PC-3 (cell line): ENCODE data around the gene RNF169. TPM values are rescaled to one million over a fixed set of nuclear protein-coding genes. Genes with fewer than 3 reads are reported as not detected.

Experiments
- ATAC-seq: fragments of 200-7000 bp; cut with Tn5 transposase; 2 replicates; pipeline ENCODE4 v1.9.1; 2020; ENCODE audit warnings: mild to moderate bottlenecking, moderate library complexity
- BruUV-seq: library from RNA; stranded (reverse); fragments of 400-500 nt; replicated peaks from 2 replicates; lab custom pipeline; 2021; lab: Mats Ljungman, UMichigan
- CTCF ChIA-PET: fragments of 300-600 bp; sonication (Branson Sonifier 250); formaldehyde crosslinking; loops from one replicate; lab custom pipeline; 2022; ENCODE audit warnings: antibody characterized with exemption; lab: Charles Lee
- POLR2A ChIA-PET: fragments of 300-600 bp; sonication (Branson Sonifier 250); formaldehyde crosslinking; loops from one replicate; lab custom pipeline; 2022; ENCODE audit warnings: antibody characterized with exemption; ENCODE audit not compliant: unreplicated experiment; lab: Charles Lee
- DNase-seq: peaks from one replicate; pipeline ENCODE4 v3.0.0-alpha.2; 2015
- H2AFZ ChIP-seq: fragments of 300-600 bp; sonication (generic); 2 replicates; pipeline ENCODE4 v1.6.0; 2016; ENCODE audit warnings: antibody characterized with exemption, low read length
- H3F3A ChIP-seq: fragments of 300-600 bp; sonication (generic); one replicate; pipeline ENCODE4 v1.6.0; 2017; ENCODE audit warnings: antibody characterized with exemption, low read length, control low read depth, mild to moderate bottlenecking; ENCODE audit not compliant: unreplicated experiment
- H3K27ac ChIP-seq: fragments of 300-600 bp; sonication (generic); 2 replicates; pipeline ENCODE4 v1.5.1; 2016; ENCODE audit warnings: mild to moderate bottlenecking, low read length
- H3K27me3 ChIP-seq: fragments of 300-600 bp; sonication (generic); 2 replicates; pipeline ENCODE4 v1.6.1; 2016; ENCODE audit warnings: low read length, mixed read lengths
- H3K36me3 ChIP-seq: fragments of 300-600 bp; sonication (generic); 2 replicates; pipeline ENCODE4 v1.6.1; 2016; ENCODE audit warnings: low read depth, mixed run types, low read length, mixed read lengths
- H3K4me1 ChIP-seq: fragments of 300-600 bp; sonication (generic); 2 replicates; pipeline ENCODE4 v1.5.1; 2016; ENCODE audit warnings: low read length; ENCODE audit not compliant: insufficient read depth
- H3K4me2 ChIP-seq: fragments of 300-600 bp; sonication (generic); 2 replicates; pipeline ENCODE4 v1.6.0; 2016; ENCODE audit warnings: low read length
- H3K4me3 ChIP-seq: fragments of 300-600 bp; sonication (generic); 2 replicates; pipeline ENCODE4 v1.5.1; 2016; ENCODE audit warnings: mild to moderate bottlenecking, low read length, mixed read lengths
- H3K79me2 ChIP-seq: fragments of 300-600 bp; sonication (generic); 2 replicates; pipeline ENCODE4 v1.6.1; 2017; ENCODE audit warnings: low read length, mixed read lengths
- H3K9ac ChIP-seq: fragments of 300-600 bp; sonication (generic); 2 replicates; pipeline ENCODE4 v1.6.0; 2016; ENCODE audit warnings: mild to moderate bottlenecking, low read length
- H3K9me2 ChIP-seq: fragments of 300-600 bp; sonication (generic); replicated peaks from 2 replicates; pipeline ENCODE4 v1.6.1; 2016; ENCODE audit warnings: mixed run types, low read length, mixed read lengths
- H3K9me3 ChIP-seq: fragments of 300-600 bp; sonication (generic); 2 replicates; pipeline ENCODE4 v1.6.1; 2016; ENCODE audit warnings: low read length, mixed read lengths
- H4K20me1 ChIP-seq: fragments of 300-600 bp; sonication (generic); 2 replicates; pipeline ENCODE4 v1.6.1; 2016; ENCODE audit warnings: low read length, mixed read lengths
- EZH2 ChIP-seq: fragments of 300-600 bp; sonication (generic); IDR thresholded peaks from one replicate; pipeline ENCODE4 v1.6.1; 2017; ENCODE audit warnings: antibody characterized with exemption, mild to moderate bottlenecking, low read length; ENCODE audit not compliant: unreplicated experiment
- EZH2phosphoT487 ChIP-seq: fragments of 300-600 bp; sonication (generic); IDR thresholded peaks from 2 replicates; pipeline ENCODE4 v1.6.1; 2018; ENCODE audit warnings: mild to moderate bottlenecking, antibody characterized with exemption, low read length, borderline replicate concordance
- intact Hi-C: fragments of 100-400 bp; cut with micrococcal nuclease; formaldehyde crosslinking; loops from 2 replicates; pipeline ENCODE4 v1.9.0; 2023
- total RNA-seq: library from RNA; depleted of rRNA; stranded (reverse); fragments of >200 nt; gene quantifications from 2 replicates; pipeline ENCODE4 v1.2.3, GENCODE V29; 2014
- TF ChIP-seq, protein P1 (sequence below): fragments of 300-600 bp; sonication (generic); conservative IDR thresholded peaks from 2 replicates; pipeline ENCODE4 v1.5.1; 2017; ENCODE audit warnings: antibody characterized with exemption, low read depth, mild to moderate bottlenecking, low read length

The RNF169 gene
- total RNA-seq, 1 experiment from 2014 or later: 20.4 TPM

DNA sequence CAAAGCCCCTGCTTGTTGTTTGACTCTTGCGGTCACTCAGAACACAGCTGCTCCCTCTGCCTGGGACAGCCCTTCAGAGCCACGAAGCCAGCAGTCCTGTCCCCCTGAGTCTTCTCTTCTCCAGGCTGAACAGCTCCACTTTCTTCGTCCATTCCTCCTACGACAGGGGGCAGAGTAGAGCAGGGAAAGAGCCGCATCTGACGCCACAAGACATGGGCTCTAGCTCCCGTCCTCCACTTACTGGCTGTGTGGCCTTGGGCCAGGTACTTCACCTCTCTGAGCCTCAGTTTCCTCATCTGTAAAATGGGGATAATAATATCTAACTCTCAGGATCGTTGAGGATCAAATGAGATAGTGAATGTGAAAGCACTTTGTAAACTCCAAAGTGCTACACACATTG is 47.3 kb upstream of the RNF169 start:
- DNase-seq (peak; percentile 38), ATAC-seq (peak; percentile 21; the same call in 1 of the 2 replicates)
- Histone ChIP-seq H3K4me2 (no peak overlapping the region), H3K36me3 (no peaks in the 10 kb centered on the region), H3K9me3 (no peaks in the 10 kb centered on the region), H3K27ac (no peak overlapping the region), H3K9ac (no peak overlapping the region), H3K27me3 (no peaks in the 10 kb centered on the region), H3K9me2 (no peaks in the 10 kb centered on the region), H3K4me1 (no peaks in the 10 kb centered on the region), H3F3A (no peaks in the 10 kb centered on the region), H4K20me1 (no peaks in the 10 kb centered on the region), H2AFZ (no peak overlapping the region), H3K79me2 (no peaks in the 10 kb centered on the region), H3K4me3 (no peak overlapping the region)
- no TSS peak for BruUV-seq
- POLR2A ChIA-PET: interaction anchor here (0.6 kb wide), 1 partner anchor 89 kb away, joined by 5 read pairs; no protein-coding TSS in a partner anchor
- CTCF ChIA-PET: interaction anchor here (0.9 to 2.5 kb wide), 3 partner anchors 25 to 174 kb away, joined by 3 to 28 read pairs (median 5); no protein-coding TSS in a partner anchor
- intact Hi-C loops: no loop called here
- TF ChIP-seq, protein P1, sequence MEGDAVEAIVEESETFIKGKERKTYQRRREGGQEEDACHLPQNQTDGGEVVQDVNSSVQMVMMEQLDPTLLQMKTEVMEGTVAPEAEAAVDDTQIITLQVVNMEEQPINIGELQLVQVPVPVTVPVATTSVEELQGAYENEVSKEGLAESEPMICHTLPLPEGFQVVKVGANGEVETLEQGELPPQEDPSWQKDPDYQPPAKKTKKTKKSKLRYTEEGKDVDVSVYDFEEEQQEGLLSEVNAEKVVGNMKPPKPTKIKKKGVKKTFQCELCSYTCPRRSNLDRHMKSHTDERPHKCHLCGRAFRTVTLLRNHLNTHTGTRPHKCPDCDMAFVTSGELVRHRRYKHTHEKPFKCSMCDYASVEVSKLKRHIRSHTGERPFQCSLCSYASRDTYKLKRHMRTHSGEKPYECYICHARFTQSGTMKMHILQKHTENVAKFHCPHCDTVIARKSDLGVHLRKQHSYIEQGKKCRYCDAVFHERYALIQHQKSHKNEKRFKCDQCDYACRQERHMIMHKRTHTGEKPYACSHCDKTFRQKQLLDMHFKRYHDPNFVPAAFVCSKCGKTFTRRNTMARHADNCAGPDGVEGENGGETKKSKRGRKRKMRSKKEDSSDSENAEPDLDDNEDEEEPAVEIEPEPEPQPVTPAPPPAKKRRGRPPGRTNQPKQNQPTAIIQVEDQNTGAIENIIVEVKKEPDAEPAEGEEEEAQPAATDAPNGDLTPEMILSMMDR: peak; percentile 51
- TF ChIP-seq EZH2 (no peak), EZH2phosphoT487 (no peak)

DNA sequence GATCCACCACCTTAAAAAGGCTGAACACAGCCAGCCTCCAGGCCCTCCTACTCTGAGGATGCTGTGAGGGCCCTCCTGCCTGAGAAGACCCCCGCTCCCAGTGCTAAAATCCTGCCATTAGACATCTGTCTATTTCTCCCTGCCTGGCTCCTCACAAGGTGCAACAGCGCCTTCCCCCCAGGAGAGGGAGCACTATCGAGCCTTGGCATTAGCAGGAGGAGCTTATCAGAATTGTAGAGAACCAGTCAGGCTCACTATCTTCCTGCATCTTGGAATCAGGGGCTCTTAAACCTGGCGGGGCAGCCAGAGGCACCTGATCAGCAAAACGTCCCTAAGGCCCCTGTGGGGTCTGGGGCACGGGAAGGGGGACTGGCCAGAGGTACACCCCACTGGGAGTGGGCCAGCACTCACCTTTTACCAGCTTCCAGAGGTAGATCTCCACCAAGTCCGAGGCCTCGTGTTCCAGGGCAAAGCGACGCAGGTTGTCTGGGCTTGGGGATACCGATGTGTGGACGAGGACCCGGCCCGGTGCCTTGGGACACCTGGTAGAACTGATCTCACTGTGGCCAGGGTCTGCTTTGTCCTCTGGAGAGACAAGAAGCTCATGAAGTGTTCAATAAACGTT is 46.2 kb upstream of the RNF169 start:
- no peaks in the 10 kb centered on the region for H3K9me2 ChIP-seq
- DNase-seq (peak; percentile 84), ATAC-seq (peak; percentile 85)
- H3K36me3 ChIP-seq: no peaks in the 10 kb centered on the region
- TF ChIP-seq, protein P1: peak; percentile 97
- no peak for TF ChIP-seq EZH2phosphoT487
- H3K4me1 ChIP-seq: no peaks in the 10 kb centered on the region
- no peak overlapping the region for H2AFZ ChIP-seq
- no peaks in the 10 kb centered on the region for H3K79me2 ChIP-seq
- ChIA-PET CTCF (interaction anchor here (0.5 to 2.5 kb wide), 14 partner anchors 8 to 147 kb away, joined by 3 to 28 read pairs (median 4); no protein-coding TSS in a partner anchor), POLR2A (interaction anchor here (0.6 kb wide), 1 partner anchor 37 kb away, joined by 3 read pairs; no protein-coding TSS in a partner anchor)
- H3F3A ChIP-seq: no peaks in the 10 kb centered on the region
- intact Hi-C loops: loop anchor here (1.0 kb wide), 1 partner anchor 24 kb away; no protein-coding TSS in a partner anchor
- BruUV-seq: no TSS peak
- no peaks in the 10 kb centered on the region for H4K20me1 ChIP-seq
- no peaks in the 10 kb centered on the region for H3K27me3 ChIP-seq
- H3K9me3 ChIP-seq: no peaks in the 10 kb centered on the region
- H3K4me2 ChIP-seq: no peak overlapping the region
- no peak overlapping the region for H3K9ac ChIP-seq
- no peak overlapping the region for H3K27ac ChIP-seq
- H3K4me3 ChIP-seq: no peak overlapping the region

DNA sequence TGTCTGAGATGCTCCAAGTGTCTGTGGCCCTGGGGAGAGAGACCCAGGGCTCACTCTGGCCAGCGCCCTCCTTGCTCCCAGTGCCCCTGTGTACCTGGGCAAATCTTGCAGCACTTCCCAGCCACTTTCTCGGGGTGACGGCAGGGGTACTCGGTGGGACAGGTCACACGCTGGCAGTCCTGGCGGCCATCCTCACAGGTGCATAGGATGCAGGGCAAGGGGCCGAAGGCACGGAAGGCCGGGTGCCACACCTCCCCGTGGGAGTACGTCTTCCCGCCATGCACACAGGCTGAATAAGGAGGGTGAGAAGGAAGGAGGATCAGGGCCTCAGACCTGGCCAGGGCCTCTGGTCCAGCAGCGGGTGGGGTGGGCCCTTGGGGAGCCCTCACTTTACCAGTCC is 45.4 kb upstream of the RNF169 start:
- H4K20me1 ChIP-seq: no peaks in the 10 kb centered on the region
- no peak overlapping the region for H3K4me2 ChIP-seq
- H3F3A ChIP-seq: no peaks in the 10 kb centered on the region
- H3K79me2 ChIP-seq: no peaks in the 10 kb centered on the region
- no peaks in the 10 kb centered on the region for H3K9me2 ChIP-seq
- no peak for ATAC-seq
- no peak overlapping the region for H3K4me3 ChIP-seq
- no peaks in the 10 kb centered on the region for H3K27me3 ChIP-seq
- CTCF ChIA-PET: interaction anchor here (1.2 to 2.5 kb wide), 3 partner anchors 21 to 37 kb away, joined by 9 to 28 read pairs (median 22); no protein-coding TSS in a partner anchor
- no peaks in the 10 kb centered on the region for H3K36me3 ChIP-seq
- no peak overlapping the region for H3K9ac ChIP-seq
- no peak overlapping the region for H2AFZ ChIP-seq
- no peak for TF ChIP-seq EZH2
- TF ChIP-seq, protein P1: no peak
- H3K9me3 ChIP-seq: no peaks in the 10 kb centered on the region
- no peak overlapping the region for H3K27ac ChIP-seq
- H3K4me1 ChIP-seq: no peaks in the 10 kb centered on the region
- no TSS peak for BruUV-seq
- POLR2A ChIA-PET: no interaction called here
- DNase-seq: no peak
- intact Hi-C loops: no loop called here
